AG10803 (cell line): ENCODE data around the gene HSH2D.

Experiments used
- DNase-seq: peaks from one replicate; pipeline ENCODE4 v3.0.0; 2010; ENCODE audit warnings: low read depth
- H3K4me3 ChIP-seq: 2 replicates; pipeline ENCODE4 v1.5.1; 2011; ENCODE audit warnings: mild to moderate bottlenecking, low read length, control low read depth
- CTCF ChIP-seq: conservative IDR thresholded peaks from 2 replicates; pipeline ENCODE4 v1.5.1; 2011; ENCODE audit warnings: mild to moderate bottlenecking, low read length, control low read depth, inconsistent platforms

Gene HSH2D

GRCh38 chr19:16185123-16185767, 41.8 kb downstream of the HSH2D start, which contains the start of gene FAM32A:
Gene FAM32A, plus strand, starts transcription at chr19:16185410. Its CDS starts 33 bp downstream, at chr19:16185443.
- DNase-seq = peak; percentile 99
- TF ChIP-seq CTCF = peak; percentile 42
- peak within 1 kb of the TSS; percentile 95 for H3K4me3 ChIP-seq

GRCh38 chr19:16185768-16186123, 42.3 kb downstream of the HSH2D start:
- peak; percentile 50 for TF ChIP-seq CTCF
- peak; percentile 43 for DNase-seq
- peak overlapping the region; percentile 95 for H3K4me3 ChIP-seq

GRCh38 chr19:16188521-16188920, 45.0 kb downstream of the HSH2D start:
- H3K4me3 ChIP-seq = no peak overlapping the region
- no peak for TF ChIP-seq CTCF
- DNase-seq = no peak

GRCh38 chr19:16190198-16190597, 46.7 kb downstream of the HSH2D start:
- no peak for TF ChIP-seq CTCF
- DNase-seq = no peak
- no peak overlapping the region for H3K4me3 ChIP-seq

GRCh38 chr19:16190736-16191135, 47.3 kb downstream of the HSH2D start:
- no peak for TF ChIP-seq CTCF
- DNase-seq = no peak
- no peak overlapping the region for H3K4me3 ChIP-seq

GRCh38 chr19:16191216-16191908, 47.9 kb downstream of the HSH2D start:
- H3K4me3 ChIP-seq = no peak overlapping the region
- TF ChIP-seq CTCF = no peak
- no peak for DNase-seq

- H3K4me3 ChIP-seq = no peak overlapping the region
- DNase-seq = no peak
- no peak for TF ChIP-seq CTCF
Measured at GRCh38 chr19:16193466-16193865, 50.0 kb downstream of the HSH2D start.
